GM23338 (cell line): Measurements from ENCODE around the gene TIMM44. TPM values are rescaled to one million over a fixed set of nuclear protein-coding genes. Genes with fewer than 3 reads are reported as not detected.

Source experiments
- ATAC-seq: fragments of 200-7000 bp; cut with Tn5 transposase; 3 replicates; pipeline ENCODE4 v1.9.1; 2020
- DNase-seq: peaks from one replicate; pipeline ENCODE4 v3.0.0-alpha.2; 2015; ENCODE audit warnings: low spot score
- H2AFZ ChIP-seq: fragments of 200-600 bp; sonication (generic); 2 replicates; pipeline ENCODE4 v1.8.0; 2016; ENCODE audit warnings: antibody characterized with exemption, mild to moderate bottlenecking, moderate library complexity
- H3F3A ChIP-seq: fragments of 200-600 bp; sonication (generic); replicated peaks from 2 replicates; pipeline ENCODE4 v1.8.0; 2017; ENCODE audit warnings: antibody characterized with exemption, mixed run types, low read depth
- H3K27ac ChIP-seq: fragments of 200-600 bp; sonication (generic); 2 replicates; pipeline ENCODE4 v1.6.1; 2016; ENCODE audit warnings: low read depth
- H3K27me3 ChIP-seq: fragments of 200-600 bp; sonication (generic); 2 replicates; pipeline ENCODE4 v1.8.0; 2016; ENCODE audit warnings: mild to moderate bottlenecking, mixed run types, moderate library complexity; ENCODE audit not compliant: insufficient read depth
- H3K36me3 ChIP-seq: fragments of 200-600 bp; sonication (generic); 2 replicates; pipeline ENCODE4 v1.8.0; 2016; ENCODE audit warnings: mild to moderate bottlenecking; ENCODE audit not compliant: insufficient read depth
- H3K4me1 ChIP-seq: fragments of 200-600 bp; sonication (generic); 2 replicates; pipeline ENCODE4 v1.8.0; 2016; ENCODE audit warnings: mild to moderate bottlenecking, moderate library complexity; ENCODE audit not compliant: insufficient read depth
- H3K4me2 ChIP-seq: fragments of 200-600 bp; sonication (generic); 2 replicates; pipeline ENCODE4 v1.7.1; 2017; ENCODE audit warnings: mixed run types
- H3K4me3 ChIP-seq: fragments of 200-600 bp; sonication (generic); 2 replicates; pipeline ENCODE4 v1.6.1; 2016; ENCODE audit warnings: mixed run types
- H3K79me2 ChIP-seq: fragments of 200-600 bp; sonication (generic); replicated peaks from 2 replicates; pipeline ENCODE4 v1.8.0; 2017; ENCODE audit warnings: mild to moderate bottlenecking; ENCODE audit not compliant: insufficient read depth
- H3K9me2 ChIP-seq: fragments of 200-600 bp; sonication (generic); 2 replicates; pipeline ENCODE4 v1.8.0; 2017; ENCODE audit not compliant: insufficient read depth
- H4K20me1 ChIP-seq: fragments of 200-600 bp; sonication (generic); replicated peaks from 2 replicates; pipeline ENCODE4 v1.8.0; 2017; ENCODE audit warnings: mild to moderate bottlenecking; ENCODE audit not compliant: insufficient read depth
- H3K27ac Mint-ChIP-seq: 2 replicates; pipeline ENCODE4 v1.8.0; 2020; ENCODE audit warnings: inconsistent platforms, mild to moderate bottlenecking, moderate library complexity, mixed read lengths
- H3K27me3 Mint-ChIP-seq: 3 replicates; pipeline ENCODE4 v1.8.0; 2022; ENCODE audit warnings: low read depth, mild to moderate bottlenecking, moderate library complexity, mixed read lengths, inconsistent platforms; ENCODE audit not compliant: insufficient read depth, poor library complexity
- H3K36me3 Mint-ChIP-seq: 3 replicates; pipeline ENCODE4 v1.8.0; 2021; ENCODE audit warnings: low read depth, mild to moderate bottlenecking, inconsistent platforms, moderate library complexity, mixed read lengths
- H3K4me1 Mint-ChIP-seq: 3 replicates; pipeline ENCODE4 v1.8.0; 2020; ENCODE audit warnings: mild to moderate bottlenecking, inconsistent platforms, mixed read lengths
- H3K4me3 Mint-ChIP-seq: 3 replicates; pipeline ENCODE4 v1.8.0; 2021; ENCODE audit warnings: moderate library complexity, mild to moderate bottlenecking, inconsistent platforms, mixed read lengths
- H3K9me3 Mint-ChIP-seq: 3 replicates; pipeline ENCODE4 v1.8.0; 2020; ENCODE audit warnings: moderate library complexity, mild to moderate bottlenecking, inconsistent platforms, mixed read lengths
- CREB1 ChIP-seq: fragments of 250-450 bp; sonication (Bioruptor Pico); IDR thresholded peaks from 2 replicates; pipeline ENCODE4 v1.5.0; 2020; ENCODE audit warnings: low read depth, mild to moderate bottlenecking, moderate library complexity
- CTCF ChIP-seq, 2 experiments: fragments of 200-600 bp in 1 of 2; sonication (generic) in 1 of 2; conservative IDR thresholded peaks; 2 replicates each; pipeline versions ENCODE4 v1.5.1 to v1.6.1; 2016 to 2017; ENCODE audit warnings: antibody characterized with exemption in 2 of 2, low read depth in 2 of 2, mild to moderate bottlenecking in 2 of 2, moderate library complexity in 1 of 2
- ETS1 ChIP-seq: IDR thresholded peaks from 2 replicates; pipeline ENCODE4 v1.6.1; 2016; ENCODE audit warnings: antibody characterized with exemption
- NANOG ChIP-seq: IDR thresholded peaks from 2 replicates; pipeline ENCODE4 v1.6.1; 2016; ENCODE audit warnings: antibody characterized with exemption, borderline replicate concordance
- ZNF114 ChIP-seq: fragments of 250-450 bp; sonication (Bioruptor Pico); IDR thresholded peaks from 2 replicates; pipeline ENCODE4 v1.5.0; 2020; ENCODE audit warnings: mild to moderate bottlenecking, moderate library complexity
- polyA plus RNA-seq: library from polyadenylated mRNA; unstranded; fragments of >200 nt; fragmentation: Nextera tagmentation; extraction: Ambion mirVana; gene quantifications from 2 replicates; pipeline ENCODE4 v1.2.1, GENCODE V29; 2016
- total RNA-seq: library from RNA; depleted of rRNA; stranded (reverse); fragments of >200 nt; shearing (Covaris generic); gene quantifications from 2 replicates; pipeline ENCODE4 v1.2.3, GENCODE V29; 2014

The TIMM44 gene
- total and polyA plus RNA-seq, 2 experiments from 2014 or later, result 125 to 128 TPM

- Histone ChIP-seq H3K27me3 (peaks cover 15% of the 10 kb centered on the region), H3K27ac (no peak overlapping the region), H3F3A (peaks cover 34% of the 10 kb centered on the region), H3K4me3 (no peak overlapping the region), H3K9me2 (no peaks in the 10 kb centered on the region), H3K4me1 (peaks cover 4% of the 10 kb centered on the region; the same call in 1 of the 2 replicates), H4K20me1 (peaks cover 9% of the 10 kb centered on the region; the same call in 1 of the 2 replicates), H3K4me2 (no peak overlapping the region), H3K79me2 (no peaks in the 10 kb centered on the region), H2AFZ (no peak overlapping the region), H3K36me3 (no peaks in the 10 kb centered on the region)
- H3K36me3 Mint-ChIP-seq, result peaks cover 14% of the 10 kb centered on the region; the same call in 1 of the 3 replicates
- TF ChIP-seq CREB1 (no peak), ZNF114 (CRISPR knock-in tag) (no peak), NANOG (no peak), ETS1 (no peak)
- no peak for DNase-seq
- ATAC-seq, result no peak
- peaks cover 13% of the 10 kb centered on the region; the same call in 2 of the 3 replicates for H3K4me1 Mint-ChIP-seq
- H3K9me3 Mint-ChIP-seq, result no peaks in the 10 kb centered on the region
- peaks cover 33% of the 10 kb centered on the region for H3K27me3 Mint-ChIP-seq
- no peak overlapping the region for H3K4me3 Mint-ChIP-seq
- no peak overlapping the region for H3K27ac Mint-ChIP-seq
These were observed 20.6 kb downstream of the TIMM44 start for GRCh38 chr19:7922836-7923195.

- peaks cover 9% of the 10 kb centered on the region; the same call in 1 of the 2 replicates for H4K20me1 ChIP-seq
- H3F3A ChIP-seq, result peaks cover 33% of the 10 kb centered on the region
- Mint-ChIP-seq H3K27me3 (peaks cover 37% of the 10 kb centered on the region), H3K9me3 (no peaks in the 10 kb centered on the region), H3K4me1 (peaks cover 13% of the 10 kb centered on the region; the same call in 2 of the 3 replicates), H3K36me3 (peaks cover 14% of the 10 kb centered on the region; the same call in 1 of the 3 replicates), H3K27ac (no peak overlapping the region), H3K4me3 (peak overlapping the region; percentile 21; the same call in 1 of the 3 replicates)
- H3K36me3 ChIP-seq, result no peaks in the 10 kb centered on the region
- H3K27me3 ChIP-seq, result peaks cover 21% of the 10 kb centered on the region
- no peaks in the 10 kb centered on the region for H3K79me2 ChIP-seq
- ATAC-seq (no peak), DNase-seq (no peak)
- H2AFZ ChIP-seq, result no peak overlapping the region
- H3K4me1 ChIP-seq, result peaks cover 4% of the 10 kb centered on the region; the same call in 1 of the 2 replicates
- no peak overlapping the region for H3K27ac ChIP-seq
- H3K9me2 ChIP-seq, result no peaks in the 10 kb centered on the region
- H3K4me2 ChIP-seq, result no peak overlapping the region
- no peak for TF ChIP-seq NANOG
- peak; percentile 31 to 34; a peak in 2 of 4 replicates for TF ChIP-seq CTCF (conservative IDR thresholded peaks at IDR 0.05; ENCODE audit: low read depth in 2 of 2)
- no peak overlapping the region for H3K4me3 ChIP-seq
These were observed 21.3 kb downstream of the TIMM44 start for GRCh38 chr19:7921967-7922835.
